SU-DHL-6 (cell line): ENCODE results near the gene DDR2.

ENCODE experiments used
- H2AFZ ChIP-seq: fragments of 200-600 bp; sonication (generic); 2 replicates; pipeline ENCODE4 v1.6.1; 2014; ENCODE audit warnings: low read depth, mild to moderate bottlenecking, moderate library complexity, mixed read lengths, antibody characterized with exemption, low read length; ENCODE audit not compliant: severe bottlenecking
- H3F3A ChIP-seq: fragments of 200-600 bp; shearing (Covaris generic); 2 replicates; pipeline ENCODE4 v1.6.0; 2016; ENCODE audit warnings: antibody characterized with exemption, mild to moderate bottlenecking; ENCODE audit not compliant: insufficient read depth
- H3K27ac ChIP-seq: fragments of 200-600 bp; sonication (generic); 2 replicates; pipeline ENCODE4 v1.5.1; 2016; ENCODE audit warnings: low read depth, mild to moderate bottlenecking, low read length, moderate library complexity, mixed read lengths
- H3K27me3 ChIP-seq: fragments of 200-600 bp; sonication (generic), shearing (Covaris generic); 2 replicates; pipeline ENCODE4 v1.6.0; 2014; ENCODE audit warnings: mild to moderate bottlenecking, low read length
- H3K36me3 ChIP-seq: fragments of 200-600 bp; sonication (generic); 2 replicates; pipeline ENCODE4 v1.6.1; 2014; ENCODE audit warnings: mild to moderate bottlenecking, low read length, mixed read lengths
- H3K4me2 ChIP-seq: fragments of 300-600, 200-600 bp; shearing (Covaris generic), sonication (generic); 2 replicates; pipeline ENCODE4 v1.6.0; 2014; ENCODE audit warnings: low read length, low read depth, mild to moderate bottlenecking; ENCODE audit not compliant: poor library complexity, severe bottlenecking
- H3K4me3 ChIP-seq: fragments of 200-600 bp; sonication (generic); 2 replicates; pipeline ENCODE4 v1.5.1; 2014; ENCODE audit warnings: antibody characterized with exemption, low read length, mild to moderate bottlenecking, mixed read lengths; ENCODE audit not compliant: insufficient read depth, poor library complexity, severe bottlenecking
- H3K79me2 ChIP-seq: fragments of 200-600 bp; sonication (generic); 2 replicates; pipeline ENCODE4 v1.6.1; 2014; ENCODE audit warnings: mild to moderate bottlenecking, low read length, moderate library complexity; ENCODE audit not compliant: insufficient read depth
- H3K9ac ChIP-seq: fragments of 200-600 bp; sonication (generic); 2 replicates; pipeline ENCODE4 v1.7.0; 2014; ENCODE audit warnings: mild to moderate bottlenecking, low read length
- H3K9me2 ChIP-seq: fragments of 200-600 bp; sonication (generic); replicated peaks from 2 replicates; pipeline ENCODE4 v1.6.1; 2014; ENCODE audit warnings: low read length; ENCODE audit not compliant: insufficient read depth
- H3K9me3 ChIP-seq: fragments of 200-600 bp; sonication (generic); 2 replicates; pipeline ENCODE4 v1.6.1; 2014; ENCODE audit warnings: low read length, mixed read lengths; ENCODE audit not compliant: insufficient read depth
- H4K20me1 ChIP-seq: fragments of 200-600 bp; sonication (generic); 2 replicates; pipeline ENCODE4 v1.6.1; 2014; ENCODE audit warnings: low read depth, mild to moderate bottlenecking, antibody characterized with exemption, low read length, moderate library complexity, mixed read lengths
- CTCF ChIP-seq: fragments of 200-600 bp; sonication (generic); IDR thresholded peaks from one replicate; pipeline ENCODE4 v1.5.1; 2017; ENCODE audit warnings: antibody characterized with exemption, mild to moderate bottlenecking, low read length, moderate library complexity; ENCODE audit not compliant: insufficient read depth, poor library complexity, severe bottlenecking
- EZH2phosphoT487 ChIP-seq: fragments of 200-600 bp; sonication (generic), shearing (Covaris generic); conservative IDR thresholded peaks from 2 replicates; pipeline ENCODE4 v1.6.1; 2018; ENCODE audit warnings: mild to moderate bottlenecking, antibody characterized with exemption, low read length, moderate library complexity, mixed read lengths

The DDR2 gene

GRCh38 chr1:162699366-162699765, 67.1 kb downstream of the DDR2 start:
- no peaks in the 10 kb centered on the region for H3F3A ChIP-seq
- TF ChIP-seq CTCF (no peak), EZH2phosphoT487 (no peak)
- no peaks in the 10 kb centered on the region for H3K9me3 ChIP-seq
- H3K9ac ChIP-seq: no peak overlapping the region
- H3K4me2 ChIP-seq: no peak overlapping the region
- H3K9me2 ChIP-seq: no peaks in the 10 kb centered on the region
- H3K4me3 ChIP-seq: no peak overlapping the region
- no peaks in the 10 kb centered on the region for H3K36me3 ChIP-seq
- no peak overlapping the region for H2AFZ ChIP-seq
- no peaks in the 10 kb centered on the region for H4K20me1 ChIP-seq
- H3K27me3 ChIP-seq: no peaks in the 10 kb centered on the region
- no peaks in the 10 kb centered on the region for H3K79me2 ChIP-seq
- no peak overlapping the region for H3K27ac ChIP-seq

- Histone ChIP-seq H3K9me3 (no peaks in the 10 kb centered on the region), H3K9me2 (no peaks in the 10 kb centered on the region), H3K9ac (no peak overlapping the region), H2AFZ (no peak overlapping the region), H3F3A (no peaks in the 10 kb centered on the region), H3K36me3 (no peaks in the 10 kb centered on the region), H3K4me2 (no peak overlapping the region), H3K27ac (no peak overlapping the region), H3K79me2 (no peaks in the 10 kb centered on the region), H4K20me1 (no peaks in the 10 kb centered on the region), H3K4me3 (no peak overlapping the region), H3K27me3 (no peaks in the 10 kb centered on the region)
- TF ChIP-seq CTCF: no peak
- TF ChIP-seq EZH2phosphoT487: no peak
These were observed 67.9 kb downstream of the DDR2 start for GRCh38 chr1:162700131-162700530.

- no peaks in the 10 kb centered on the region for H3K36me3 ChIP-seq
- no peaks in the 10 kb centered on the region for H3K9me2 ChIP-seq
These were observed 69.0 kb downstream of the DDR2 start for GRCh38 chr1:162701286-162701685.

More at GRCh38 chr1:162701286-162701685, 69.0 kb downstream of the DDR2 start:
- H3K79me2 ChIP-seq: no peaks in the 10 kb centered on the region
- H2AFZ ChIP-seq: no peak overlapping the region
- H3K27ac ChIP-seq: no peak overlapping the region
- TF ChIP-seq CTCF: no peak
- TF ChIP-seq EZH2phosphoT487: no peak
- no peak overlapping the region for H3K4me3 ChIP-seq
- H3K9ac ChIP-seq: no peak overlapping the region
- H3K9me3 ChIP-seq: no peaks in the 10 kb centered on the region
- no peak overlapping the region for H3K4me2 ChIP-seq
- no peaks in the 10 kb centered on the region for H3K27me3 ChIP-seq
- no peaks in the 10 kb centered on the region for H3F3A ChIP-seq
- no peaks in the 10 kb centered on the region for H4K20me1 ChIP-seq
